Kidney (tissue), 14 donors: ENCODE measurements around the gene MYH11. TPM values are rescaled to one million over a fixed set of nuclear protein-coding genes. Genes with fewer than 3 reads are reported as not detected.

Experiments
- DNase-seq, 5 donors: peaks; one replicate each; pipeline ENCODE4 v3.0.0-alpha.2; 2013 to 2020
- FAIRE-seq: peaks from 2 replicates; lab custom pipeline; 2012; peaks lifted over from hg19 to GRCh38; lab: Jason Lieb, UNC
- H3K27ac ChIP-seq, 2 donors: one replicate each; pipeline ENCODE4 v1.7.0; 2013; ENCODE audit warnings: low read depth in 2 of 2, low read length in 2 of 2, inconsistent platforms in 1 of 2
- H3K27me3 ChIP-seq: one replicate; pipeline ENCODE4 v1.7.1; 2013; ENCODE audit warnings: low read length, inconsistent platforms; ENCODE audit not compliant: control insufficient read depth, insufficient read depth
- H3K36me3 ChIP-seq, 3 donors: one replicate each; pipeline versions ENCODE4 v1.7.0 to v1.7.1; 2013; ENCODE audit warnings: low read length in 3 of 3, control low read depth in 1 of 3, inconsistent platforms in 1 of 3; ENCODE audit not compliant: insufficient read depth in 3 of 3, control insufficient read depth in 2 of 3
- H3K4me1 ChIP-seq, 3 donors: one replicate each; pipeline versions ENCODE4 v1.7.0 to v1.7.1; 2013; ENCODE audit warnings: low read length in 3 of 3, inconsistent platforms in 1 of 3, low read depth in 1 of 3; ENCODE audit not compliant: control insufficient read depth in 2 of 3, insufficient read depth in 2 of 3
- H3K4me3 ChIP-seq, 3 donors: one replicate each; pipeline versions ENCODE4 v1.7.0 to v1.8.1; 2013; ENCODE audit warnings: low read length in 3 of 3, control low read depth in 1 of 3, inconsistent platforms in 1 of 3
- H3K9ac ChIP-seq, 3 donors: one replicate each; pipeline versions ENCODE4 v1.7.0 to v1.7.1; 2013; ENCODE audit warnings: low read length in 3 of 3, control low read depth in 1 of 3, inconsistent platforms in 1 of 3
- H3K9me3 ChIP-seq, 3 donors: one replicate each; pipeline versions ENCODE4 v1.7.0 to v1.7.1; 2013; ENCODE audit warnings: low read length in 3 of 3, control low read depth in 1 of 3, inconsistent platforms in 1 of 3; ENCODE audit not compliant: control insufficient read depth in 2 of 3, insufficient read depth in 1 of 3
- intact Hi-C: fragments of 100-400 bp; cut with DNase I; formaldehyde crosslinking; loops from one replicate; pipeline ENCODE4 v1.11.1; 2022
- polyA plus RNA-seq: library from polyadenylated mRNA; stranded (reverse); fragments of 350-450 nt; fragmentation: Illumina TruSeq; extraction: RNeasy Lipid Tissue Mini Kit (QIAGEN cat#74804); gene quantifications from one replicate; pipeline ENCODE4 v1.2.3, GENCODE V29; 2014; ENCODE audit warnings: low read depth, low replicate concordance; ENCODE audit not compliant: insufficient read depth
- total RNA-seq: library from RNA; stranded (reverse); fragmentation: NEBNext Ultra II Directional; extraction: Animal tissue kit (Norgen Biotek cat#: 25700); gene quantifications from one replicate; pipeline ENCODE4 v1.2.1, GENCODE V29; 2021
- TF ChIP-seq, protein P1 (sequence below): IDR thresholded peaks from 3 replicates; pipeline ENCODE4 v1.5.1; 2012; ENCODE audit warnings: mild to moderate bottlenecking, moderate library complexity, borderline replicate concordance; ENCODE audit not compliant: insufficient read depth; ENCODE audit errors: extremely low read depth
- donor health status: control.
- donor health status: control.
- donor health status: control.
- donor health status: control.
- donor health status: control.
- donor health status: DM: yes; HTN: yes; CAD: no.
- donor health status: Normal renal cell carcinoma (clear cell type).

The MYH11 gene
- total and polyA plus RNA-seq, 2 donors from 2014 or later: 40.2 to 175 TPM

DNA sequence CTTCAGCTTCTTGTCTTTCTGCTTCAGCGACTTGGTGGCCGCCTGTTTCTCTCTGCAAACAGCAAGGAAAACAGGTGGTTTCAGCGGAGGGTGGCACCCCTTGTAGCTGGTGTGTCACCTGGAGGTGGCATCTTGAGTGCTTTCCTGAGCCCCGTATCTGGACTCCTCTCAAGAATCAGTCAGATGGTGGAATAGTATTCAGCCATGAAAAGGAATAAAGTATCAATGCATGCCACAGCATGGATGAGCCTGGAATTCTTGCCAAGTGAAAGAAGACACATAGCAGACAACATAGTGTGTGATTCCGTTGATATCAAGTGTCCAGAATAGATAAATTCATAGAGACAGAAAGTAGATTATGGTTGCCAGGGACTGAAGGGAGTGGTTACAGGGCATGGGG lies 141.6 kb downstream of the MYH11 start:
- FAIRE-seq (no peak), DNase-seq (no peak)
- Histone ChIP-seq H3K4me1 (no peaks in the 10 kb centered on the region), H3K9me3 (no peaks in the 10 kb centered on the region), H3K27ac (no peak overlapping the region), H3K27me3 (no peaks in the 10 kb centered on the region), H3K9ac (no peak overlapping the region), H3K36me3 (no peaks in the 10 kb centered on the region), H3K4me3 (no peak overlapping the region)
- TF ChIP-seq, protein P1, sequence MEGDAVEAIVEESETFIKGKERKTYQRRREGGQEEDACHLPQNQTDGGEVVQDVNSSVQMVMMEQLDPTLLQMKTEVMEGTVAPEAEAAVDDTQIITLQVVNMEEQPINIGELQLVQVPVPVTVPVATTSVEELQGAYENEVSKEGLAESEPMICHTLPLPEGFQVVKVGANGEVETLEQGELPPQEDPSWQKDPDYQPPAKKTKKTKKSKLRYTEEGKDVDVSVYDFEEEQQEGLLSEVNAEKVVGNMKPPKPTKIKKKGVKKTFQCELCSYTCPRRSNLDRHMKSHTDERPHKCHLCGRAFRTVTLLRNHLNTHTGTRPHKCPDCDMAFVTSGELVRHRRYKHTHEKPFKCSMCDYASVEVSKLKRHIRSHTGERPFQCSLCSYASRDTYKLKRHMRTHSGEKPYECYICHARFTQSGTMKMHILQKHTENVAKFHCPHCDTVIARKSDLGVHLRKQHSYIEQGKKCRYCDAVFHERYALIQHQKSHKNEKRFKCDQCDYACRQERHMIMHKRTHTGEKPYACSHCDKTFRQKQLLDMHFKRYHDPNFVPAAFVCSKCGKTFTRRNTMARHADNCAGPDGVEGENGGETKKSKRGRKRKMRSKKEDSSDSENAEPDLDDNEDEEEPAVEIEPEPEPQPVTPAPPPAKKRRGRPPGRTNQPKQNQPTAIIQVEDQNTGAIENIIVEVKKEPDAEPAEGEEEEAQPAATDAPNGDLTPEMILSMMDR: no peak
- intact Hi-C loops: no loop called here

DNA sequence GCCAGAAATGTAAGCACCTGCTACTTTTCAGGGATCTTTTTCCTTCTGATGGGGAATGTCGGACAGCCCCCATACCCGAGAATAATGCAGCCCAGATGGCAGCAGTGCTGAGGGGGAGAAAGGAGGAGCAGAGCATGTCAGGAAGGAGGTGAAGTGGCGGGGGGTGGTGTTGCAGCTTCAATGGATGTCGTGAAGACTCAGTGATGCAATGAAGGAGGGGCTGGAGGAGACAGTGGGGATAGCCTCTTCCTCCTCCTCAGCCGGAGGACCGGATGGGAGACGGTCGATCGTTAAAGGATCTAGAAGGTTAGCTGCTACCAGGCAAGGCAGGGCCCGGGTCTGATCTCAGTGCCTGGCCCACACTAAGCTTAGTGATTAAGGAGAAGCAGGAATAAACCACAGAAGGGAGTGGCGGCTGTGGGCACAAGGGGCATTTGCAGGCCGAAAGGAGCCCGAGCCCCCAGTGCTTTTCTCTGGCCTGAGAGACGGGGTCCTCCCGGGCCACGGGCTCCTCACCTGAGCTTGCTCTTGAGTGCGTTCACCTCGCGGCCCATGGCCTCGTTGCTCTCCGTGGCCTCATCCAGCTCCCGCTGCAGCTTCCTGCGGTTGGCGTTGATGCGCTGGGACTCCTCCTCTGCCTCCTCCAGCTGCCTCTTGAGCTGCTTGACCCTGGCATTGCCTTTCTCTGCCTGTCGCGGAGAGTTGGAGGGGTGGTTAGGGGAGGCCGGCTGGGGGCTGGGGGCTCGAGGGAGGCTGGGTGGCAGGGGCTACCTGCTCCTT lies 142.2 kb downstream of the MYH11 start:
- Histone ChIP-seq H3K9me3 (no peaks in the 10 kb centered on the region), H3K4me1 (no peaks in the 10 kb centered on the region), H3K27me3 (no peaks in the 10 kb centered on the region), H3K36me3 (no peaks in the 10 kb centered on the region), H3K27ac (no peak overlapping the region), H3K4me3 (no peak overlapping the region), H3K9ac (no peak overlapping the region)
- DNase-seq (no peak), FAIRE-seq (no peak)
- TF ChIP-seq, protein P1: no peak
- intact Hi-C loops: no loop called here

DNA sequence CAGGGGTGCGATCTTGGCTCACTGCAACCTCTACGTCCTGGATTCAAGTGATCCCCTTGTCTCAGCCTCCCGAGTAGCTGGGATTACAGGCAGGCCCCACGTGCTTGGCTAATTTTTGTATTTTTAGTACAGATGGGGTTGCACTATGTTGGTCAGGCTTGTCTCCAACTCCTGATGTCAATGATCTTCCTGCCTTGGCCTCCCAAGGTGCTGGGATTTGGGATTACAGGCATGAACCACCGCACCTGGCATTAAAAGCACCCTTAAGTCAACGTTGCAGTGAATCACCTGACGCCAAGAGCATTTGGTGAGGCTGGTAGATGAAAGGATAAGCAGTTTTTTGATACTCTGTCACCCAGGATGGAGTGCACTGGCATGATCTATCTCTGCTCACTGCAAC lies 147.8 kb downstream of the MYH11 start:
- TF ChIP-seq, protein P1: no peak
- no peak overlapping the region for H3K9ac ChIP-seq
- H3K27me3 ChIP-seq: no peaks in the 10 kb centered on the region
- H3K27ac ChIP-seq: no peak overlapping the region
- H3K4me3 ChIP-seq: no peak overlapping the region
- DNase-seq (no peak), FAIRE-seq (no peak)
- H3K9me3 ChIP-seq: no peaks in the 10 kb centered on the region
- intact Hi-C loops: no loop called here
- peaks cover 0 to 2% (median 0%) of the 10 kb centered on the region in 3 donors for H3K36me3 ChIP-seq
- no peaks in the 10 kb centered on the region for H3K4me1 ChIP-seq
